HG02973 (cell line): ENCODE results near the gene RIMS4.

Experiments used
- ATAC-seq: cut with Tn5 transposase; IDR thresholded peaks from one replicate; pipeline ENCODE4 v1.9.1; 2021; ENCODE audit warnings: moderate library complexity; ENCODE audit not compliant: unreplicated experiment

Gene RIMS4

GRCh38 chr20:44743916-44744655 is 66.3 kb downstream of the RIMS4 start:
- no peak for ATAC-seq

- ATAC-seq = no peak
These were observed 67.2 kb downstream of the RIMS4 start for GRCh38 chr20:44743080-44743701.

GRCh38 chr20:44742304-44743079 is 67.9 kb downstream of the RIMS4 start:
- no peak for ATAC-seq

- no peak for ATAC-seq
These were observed 70.4 kb downstream of the RIMS4 start for GRCh38 chr20:44739942-44740341.

GRCh38 chr20:44738813-44739477 is 71.4 kb downstream of the RIMS4 start:
- ATAC-seq = no peak

- no peak for ATAC-seq
These were observed 73.2 kb downstream of the RIMS4 start for GRCh38 chr20:44737116-44737515.

- ATAC-seq = no peak
These were observed 74.0 kb downstream of the RIMS4 start for GRCh38 chr20:44736170-44737021.

GRCh38 chr20:44735816-44736169 is 74.6 kb downstream of the RIMS4 start:
- no peak for ATAC-seq

- no peak for ATAC-seq
These were observed 75.4 kb downstream of the RIMS4 start for GRCh38 chr20:44734938-44735337.

GRCh38 chr20:44733341-44734069 is 76.8 kb downstream of the RIMS4 start:
- ATAC-seq = no peak

GRCh38 chr20:44732327-44732726 is 78.0 kb downstream of the RIMS4 start:
- ATAC-seq = no peak

- no peak for ATAC-seq
These were observed 78.7 kb downstream of the RIMS4 start for GRCh38 chr20:44731657-44732056.

- no peak for ATAC-seq
These were observed 79.9 kb downstream of the RIMS4 start for GRCh38 chr20:44730441-44730840.

- ATAC-seq = no peak
These were observed 81.4 kb downstream of the RIMS4 start for GRCh38 chr20:44728801-44729443.

- ATAC-seq = no peak
These were observed 82.7 kb downstream of the RIMS4 start for GRCh38 chr20:44727651-44728050.

- ATAC-seq = no peak
These were observed 83.3 kb downstream of the RIMS4 start for GRCh38 chr20:44727039-44727438.

GRCh38 chr20:44725837-44726236 is 84.5 kb downstream of the RIMS4 start:
- no peak for ATAC-seq

- ATAC-seq = no peak
These were observed 85.8 kb downstream of the RIMS4 start for GRCh38 chr20:44724423-44725091.
